Measurements from ENCODE around the gene MAGEA4. TPM values are rescaled to one million over a fixed set of nuclear protein-coding genes. Genes with fewer than 3 reads are reported as not detected.

Gene MAGEA4
- polyA plus RNA-seq, 1 donor, result not detected

DNA sequence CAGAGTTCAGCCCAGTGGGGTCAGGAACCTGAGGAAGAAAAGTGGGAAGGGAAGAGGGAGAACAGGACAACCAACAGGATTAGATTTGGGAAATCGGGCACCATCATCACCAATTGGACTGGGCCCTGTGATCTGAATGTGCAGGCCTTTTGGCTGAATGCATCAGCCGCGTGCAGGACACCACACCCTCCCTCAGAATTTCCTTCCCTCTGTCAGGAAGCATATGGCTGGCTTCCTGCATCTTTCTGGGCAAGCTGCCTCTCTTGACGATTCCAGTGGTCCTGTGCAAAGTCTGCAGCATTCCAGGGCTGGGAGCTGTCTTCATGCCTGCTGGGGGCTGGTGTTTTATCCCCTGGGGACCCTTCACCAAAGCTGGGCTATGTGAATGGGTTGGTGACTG, 16.4 kb downstream of the MAGEA4 start:
- DNase-seq, result no peak

DNA sequence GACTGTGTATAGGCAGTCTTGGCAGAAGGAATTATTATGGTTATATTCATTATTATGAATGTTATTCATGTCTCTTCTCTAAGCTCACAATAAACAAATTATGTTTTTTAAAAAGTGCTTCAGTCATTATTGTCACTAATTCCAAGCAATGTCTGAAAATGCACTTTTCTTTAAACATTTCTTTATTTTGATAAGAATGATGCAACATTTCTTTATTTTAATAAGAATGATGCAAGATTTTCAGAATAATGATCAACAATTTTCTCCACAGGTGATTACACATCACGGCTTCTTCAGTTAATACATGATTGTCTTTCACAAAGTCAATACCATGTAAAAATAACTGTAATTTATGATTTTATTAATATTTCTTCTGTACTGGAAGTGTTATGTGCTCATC, 22.7 kb downstream of the MAGEA4 start:
- DNase-seq, result no peak

DNA sequence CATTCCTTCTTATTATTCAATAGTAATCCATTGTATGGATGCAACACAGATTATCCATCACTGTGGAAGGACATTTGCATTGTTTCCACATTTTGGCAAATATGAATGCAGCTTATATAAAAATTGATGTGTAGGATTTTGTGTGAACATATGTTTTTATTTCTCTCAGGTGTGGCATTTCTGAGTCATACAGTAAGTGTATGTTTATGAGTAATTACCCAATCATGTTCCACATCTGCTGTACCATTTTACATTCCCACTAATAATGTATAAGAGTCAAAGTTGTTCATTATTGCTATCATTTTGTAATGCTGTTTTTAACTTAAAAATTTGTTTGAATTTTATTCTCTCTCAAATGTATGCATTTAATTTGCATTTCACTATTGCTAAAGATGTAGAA, 25.5 kb downstream of the MAGEA4 start:
- no peak for DNase-seq

DNA sequence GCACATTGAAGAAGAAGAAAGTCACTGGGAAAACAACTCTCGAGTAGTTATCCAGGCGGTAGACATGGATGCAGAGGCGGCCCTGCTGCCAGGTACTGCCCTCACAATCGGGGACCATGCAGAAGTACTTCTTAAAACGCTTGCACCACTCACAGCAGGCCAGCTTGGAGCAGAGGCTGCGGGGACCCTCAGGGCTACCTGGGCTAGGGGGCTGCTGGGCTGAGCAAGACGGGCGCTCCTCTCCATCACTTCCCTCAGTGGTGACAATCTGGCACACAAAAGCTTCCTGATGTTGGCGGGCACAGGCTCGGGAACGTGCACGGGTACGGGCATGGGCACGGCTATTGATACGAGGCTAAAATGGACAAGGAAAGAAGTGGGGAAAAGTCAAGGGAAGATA, 42.0 kb downstream of the MAGEA4 start:
- no peak for DNase-seq

DNA sequence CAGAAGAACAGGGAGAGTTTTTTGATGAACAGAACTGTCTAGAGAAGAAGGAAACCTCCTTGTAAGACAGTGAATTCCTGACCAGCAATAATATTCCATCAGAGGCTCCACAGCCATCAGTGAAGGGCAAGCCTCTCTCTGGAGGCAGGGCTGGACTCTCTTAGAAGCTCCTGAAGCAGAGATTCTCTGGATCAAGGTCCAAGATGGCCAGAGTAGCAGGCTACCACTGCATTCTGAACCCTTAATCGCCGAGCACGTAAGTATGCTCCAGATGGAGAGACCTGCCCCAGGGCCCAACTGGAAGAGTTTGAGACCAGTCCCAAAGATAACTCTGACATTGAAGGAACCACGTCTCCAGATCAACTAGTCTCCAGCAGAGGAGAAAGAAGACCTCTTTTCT, 45.4 kb downstream of the MAGEA4 start:
- no peak for DNase-seq

DNA sequence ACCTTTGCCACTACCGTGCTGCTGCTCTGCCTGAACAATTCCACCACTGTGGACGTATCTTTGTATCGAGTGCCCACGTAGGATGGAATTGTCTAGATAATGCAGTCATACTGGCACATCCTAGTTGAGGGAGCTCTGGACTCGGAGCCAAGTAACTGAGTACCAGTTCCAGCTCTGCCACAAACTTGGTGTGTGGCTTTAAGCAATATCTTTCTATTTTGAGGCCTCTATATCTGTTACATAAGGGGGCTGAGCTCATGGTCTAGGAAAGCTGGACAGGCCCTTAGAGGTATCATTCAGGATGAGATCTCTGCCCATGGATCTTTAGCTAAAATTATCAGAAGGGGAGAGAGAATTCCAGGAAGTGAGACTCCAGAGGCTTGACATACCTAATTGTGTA, 49.3 kb downstream of the MAGEA4 start:
- no peak for DNase-seq

DNA sequence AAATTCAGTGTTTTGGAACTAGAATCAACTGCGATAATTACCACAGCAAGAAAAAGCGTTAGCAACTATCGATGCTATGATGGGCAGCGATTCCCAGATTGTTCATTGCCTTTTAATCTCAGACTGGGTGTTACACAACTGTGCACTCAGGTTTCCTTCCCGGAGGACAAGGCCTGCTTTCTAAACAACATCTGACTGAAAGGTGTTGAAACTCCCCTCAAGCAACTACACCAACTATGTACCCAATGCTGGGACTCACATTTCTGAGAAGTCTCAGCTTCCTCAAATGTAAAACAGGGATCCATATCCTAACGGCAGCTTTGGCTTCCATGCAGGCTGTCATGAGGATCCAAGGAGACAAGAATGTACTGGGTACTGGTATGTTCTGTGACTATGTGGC, 53.5 kb downstream of the MAGEA4 start:
- no peak for DNase-seq

DNA sequence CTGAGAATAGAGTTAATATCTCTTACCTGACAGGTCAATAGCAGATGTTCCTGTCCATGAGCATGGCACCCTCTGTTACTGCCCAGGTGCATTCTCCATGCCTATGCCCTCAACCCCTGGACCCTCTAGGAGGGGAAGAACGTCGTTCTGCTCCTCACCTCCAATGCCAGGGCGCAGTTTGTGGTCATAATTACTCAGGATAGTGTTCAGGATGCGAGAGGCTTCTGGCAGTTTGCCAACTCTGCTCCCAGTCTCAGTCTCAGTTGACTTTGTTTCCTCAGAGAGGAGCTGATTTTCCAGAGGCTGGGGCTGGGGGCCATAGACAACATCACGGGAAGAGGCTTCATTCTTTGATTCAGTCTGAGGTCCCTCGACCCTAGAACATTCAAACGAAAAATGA, 57.3 kb downstream of the MAGEA4 start:
- no peak for DNase-seq

DNA sequence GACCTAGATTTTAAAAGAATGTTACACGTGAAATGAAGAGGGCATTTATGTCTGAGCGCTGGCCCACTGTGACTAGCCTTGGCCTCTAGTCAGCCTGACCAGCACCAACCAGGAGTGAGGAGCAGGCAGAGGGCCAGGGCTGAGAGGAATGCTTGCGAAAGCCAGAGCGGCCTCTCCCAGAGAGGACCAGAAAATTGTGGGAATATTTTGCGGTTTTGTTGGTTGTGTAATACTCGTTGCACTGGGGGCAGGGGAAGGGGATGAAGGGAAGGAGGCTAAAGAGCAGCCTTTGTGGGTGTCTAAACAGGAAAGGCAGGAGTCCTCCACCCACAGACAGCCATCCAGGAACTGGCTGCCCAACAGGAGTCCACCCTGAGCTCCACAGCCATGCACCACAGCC, 58.0 kb downstream of the MAGEA4 start:
- no peak for DNase-seq

DNA sequence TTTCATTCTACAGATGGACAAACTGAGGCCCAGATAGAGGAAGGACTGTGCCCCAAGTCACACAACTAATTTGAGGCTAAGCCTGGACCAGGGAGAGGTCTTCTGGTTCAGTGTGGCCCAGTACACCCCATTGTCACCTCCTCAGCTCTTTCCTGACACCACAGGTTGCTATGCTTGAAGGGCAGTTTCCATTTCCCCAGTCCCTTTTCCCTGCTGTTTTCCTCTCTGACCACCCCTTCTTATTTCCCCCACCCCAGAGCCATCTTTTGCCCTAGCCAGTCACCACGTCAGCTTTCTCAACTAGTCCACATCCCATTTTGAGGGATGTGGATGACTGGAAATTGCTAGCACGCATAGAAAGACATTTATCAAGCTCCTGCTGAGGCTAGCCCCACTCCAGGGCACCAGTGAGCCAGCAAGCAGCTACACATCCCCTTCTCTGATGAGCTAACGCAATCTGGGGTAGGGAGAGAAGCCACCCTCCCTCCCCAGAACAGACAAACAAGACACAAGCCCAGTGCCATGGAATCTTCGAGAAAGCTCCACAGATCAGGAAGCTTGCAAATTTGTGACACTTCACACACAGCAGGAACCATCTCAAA, 60.5 kb downstream of the MAGEA4 start:
- no peak for DNase-seq

DNA sequence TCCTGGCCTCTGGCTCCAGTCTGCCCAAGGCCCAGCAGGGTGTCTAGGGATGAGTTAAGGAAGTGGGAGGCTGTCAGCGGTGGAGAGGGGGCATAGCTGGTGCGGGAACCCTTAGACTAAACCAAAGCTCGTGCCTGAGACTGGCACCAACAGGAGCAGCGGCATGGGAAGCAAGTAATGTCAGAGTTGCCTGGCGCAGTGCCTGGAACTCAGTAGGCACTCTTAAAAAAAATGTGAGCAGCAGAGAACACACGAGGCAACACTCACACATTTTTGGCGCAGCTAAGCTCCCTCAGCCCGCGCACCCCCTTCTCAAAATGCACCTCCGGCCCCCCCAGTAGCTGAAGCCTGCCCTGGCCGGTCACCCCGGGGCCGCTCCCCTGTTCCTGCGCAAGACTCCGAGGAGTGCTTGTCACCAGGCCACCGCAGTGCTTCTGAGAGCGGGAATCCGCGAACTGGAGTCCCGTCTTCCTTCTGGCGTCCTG, 61.2 kb downstream of the MAGEA4 start:
- DNase-seq, result no peak

Other genes starting within 250 kb of the MAGEA4 start
- 37.6 TPM for gene PRRG3, start 217.4 kb upstream of the MAGEA4 start, polyA plus RNA-seq (ENCODE audit: insufficient read length)
- 3.9 TPM for gene FATE1, start 196.9 kb upstream of the MAGEA4 start, polyA plus RNA-seq (ENCODE audit: insufficient read length)
- gene CNGA2, start 178.1 kb upstream of the MAGEA4 start, polyA plus RNA-seq (ENCODE audit: insufficient read length), result not detected
- 37.8 TPM for gene GABRE, start 61.8 kb downstream of the MAGEA4 start, polyA plus RNA-seq (ENCODE audit: insufficient read length)
- not detected for gene MAGEA10, start 225.7 kb downstream of the MAGEA4 start, polyA plus RNA-seq (ENCODE audit: insufficient read length)

Data from hindlimb muscle (tissue), 1 donor.